HG03342 (cell line): Measurements from ENCODE around the gene HIPK2.
"Not testable (repeated sequence)": the region's sequence is repeated elsewhere in the genome, so short reads cannot be mapped to it uniquely, and the experiment has no call there.

Source experiments
- ATAC-seq: cut with Tn5 transposase; IDR thresholded peaks from one replicate; pipeline ENCODE4 v1.9.1; 2021; ENCODE audit warnings: mild to moderate bottlenecking, moderate library complexity; ENCODE audit not compliant: unreplicated experiment

Gene HIPK2

GRCh38 chr7:139679731-139680594, 97.8 kb downstream of the HIPK2 start:
- ATAC-seq = no peak

- no peak for ATAC-seq
Observed at GRCh38 chr7:139676390-139676789, 101.4 kb downstream of the HIPK2 start.

- no peak for ATAC-seq
Observed at GRCh38 chr7:139675127-139676125, 102.4 kb downstream of the HIPK2 start.

GRCh38 chr7:139674752-139675126, 103.1 kb downstream of the HIPK2 start:
- no peak for ATAC-seq

- ATAC-seq = no peak
Observed at GRCh38 chr7:139674341-139674740, 103.5 kb downstream of the HIPK2 start.

GRCh38 chr7:139673762-139674161, 104.0 kb downstream of the HIPK2 start:
- no peak for ATAC-seq

- peak; percentile 90 for ATAC-seq
Observed at GRCh38 chr7:139673230-139673629, 104.6 kb downstream of the HIPK2 start.

GRCh38 chr7:139671967-139672366, 105.8 kb downstream of the HIPK2 start:
- ATAC-seq = no peak

GRCh38 chr7:139670662-139671061, 107.1 kb downstream of the HIPK2 start:
- not testable (repeated sequence) for ATAC-seq

- no peak for ATAC-seq
Observed at GRCh38 chr7:139669106-139670061, 108.4 kb downstream of the HIPK2 start.

GRCh38 chr7:139667377-139667776, 110.4 kb downstream of the HIPK2 start:
- ATAC-seq = no peak

GRCh38 chr7:139666501-139666900, 111.3 kb downstream of the HIPK2 start:
- ATAC-seq = no peak

- no peak for ATAC-seq
Observed at GRCh38 chr7:139664434-139664833, 113.4 kb downstream of the HIPK2 start.

GRCh38 chr7:139663608-139664177, 114.1 kb downstream of the HIPK2 start:
- ATAC-seq = no peak

- no peak for ATAC-seq
Observed at GRCh38 chr7:139661903-139662302, 115.9 kb downstream of the HIPK2 start.

- no peak for ATAC-seq
Observed at GRCh38 chr7:139661043-139661440, 116.8 kb downstream of the HIPK2 start.

GRCh38 chr7:139660317-139661042, 117.3 kb downstream of the HIPK2 start:
- ATAC-seq = no peak

GRCh38 chr7:139659922-139660316, 117.9 kb downstream of the HIPK2 start:
- ATAC-seq = no peak

- ATAC-seq = no peak
Observed at GRCh38 chr7:139658908-139659675, 118.7 kb downstream of the HIPK2 start.
